Measurements from ENCODE around the gene PDCD2.
"Not testable (repeated sequence)": the region's sequence is repeated elsewhere in the genome, so short reads cannot be mapped to it uniquely, and the experiment has no call there.

The PDCD2 gene

DNA sequence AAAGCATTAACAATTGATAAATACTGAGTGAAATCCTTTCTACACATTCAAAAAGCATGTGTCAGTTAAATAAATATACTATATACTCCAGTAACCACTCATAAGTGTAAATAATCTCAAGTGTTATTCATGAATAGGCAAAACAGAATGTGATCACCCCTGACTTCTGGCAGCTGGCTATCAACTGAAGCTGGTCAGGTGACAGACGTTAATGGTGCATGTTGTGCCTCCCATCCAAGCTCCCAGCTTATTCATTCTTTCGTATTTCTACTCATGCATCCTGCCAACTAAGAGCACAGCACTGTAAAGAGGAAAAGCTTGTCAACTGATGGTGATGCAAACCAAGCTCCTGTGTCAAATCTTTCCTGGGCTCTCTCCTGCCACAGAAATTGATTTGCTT lies 39.0 kb downstream of the PDCD2 start:
- no peak for DNase-seq

DNA sequence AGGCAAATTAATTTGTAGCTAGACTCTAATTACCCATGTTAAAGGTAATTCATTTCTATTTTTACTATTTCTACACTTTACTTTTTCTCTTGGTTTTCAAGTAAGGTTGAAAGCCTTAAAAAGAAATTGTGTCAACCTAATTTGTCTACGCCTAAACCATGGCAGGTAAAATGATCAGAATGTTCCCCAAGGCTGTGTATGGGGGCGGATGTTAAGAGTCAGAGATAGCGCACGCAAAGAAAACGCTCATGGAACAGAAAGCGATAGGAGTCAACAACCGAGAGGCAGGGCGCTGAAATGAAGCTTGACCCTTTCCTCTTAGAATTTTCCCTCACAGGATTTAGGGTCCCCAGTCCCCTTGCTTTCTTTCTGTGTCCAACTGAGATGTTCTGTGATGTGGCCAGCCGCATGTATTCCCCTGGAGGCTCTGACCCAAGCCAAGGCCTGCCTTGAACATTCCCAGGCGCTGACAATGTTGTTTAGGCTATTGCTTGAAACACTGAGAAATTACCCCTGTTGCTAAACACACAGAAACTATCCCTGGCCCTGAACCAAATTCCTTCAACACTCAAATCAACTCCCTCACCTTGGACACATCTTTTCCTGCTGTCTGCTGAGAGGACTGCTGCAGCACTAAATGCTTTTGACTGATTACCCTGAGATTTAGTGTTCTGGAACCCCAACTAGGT lies 42.3 kb downstream of the PDCD2 start:
- DNase-seq: no peak

DNA sequence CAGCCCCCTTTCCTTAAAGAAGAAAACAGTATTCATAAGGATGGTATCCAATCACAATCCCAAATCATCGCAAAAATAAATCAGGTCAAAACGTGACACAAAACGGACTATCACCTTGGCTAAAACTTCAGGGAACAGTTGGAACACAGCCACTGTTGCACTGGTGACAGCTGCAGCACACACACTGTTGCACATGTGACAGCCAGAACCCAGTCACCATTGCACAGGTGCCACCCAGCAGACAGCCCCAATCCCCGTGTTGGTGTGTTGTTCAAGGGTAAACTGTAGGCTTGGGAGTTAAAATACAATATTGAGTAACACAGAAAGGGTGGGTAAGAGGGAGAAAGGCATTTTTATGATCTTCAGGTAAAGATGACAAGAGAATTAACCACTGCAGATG lies 47.1 kb downstream of the PDCD2 start:
- no peak for DNase-seq

DNA sequence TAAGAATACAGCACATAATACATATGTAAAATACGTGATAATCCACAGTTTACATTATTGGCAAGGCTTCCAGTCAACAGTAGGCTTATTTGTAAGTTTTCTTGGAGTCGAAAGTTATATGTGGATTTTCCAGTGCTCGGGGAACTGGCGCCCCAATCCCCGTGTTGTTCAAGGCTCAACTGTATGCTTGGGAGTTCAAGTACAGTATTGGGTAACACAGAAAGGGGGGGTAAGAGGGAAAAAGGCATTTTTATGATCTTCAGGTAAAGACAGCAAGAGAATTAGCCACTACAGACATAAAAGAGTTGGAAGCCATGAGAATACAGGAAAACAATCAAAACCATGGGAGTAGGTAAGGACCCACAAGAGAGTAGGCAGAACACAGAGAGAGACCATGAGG lies 47.8 kb downstream of the PDCD2 start:
- DNase-seq: no peak

DNA sequence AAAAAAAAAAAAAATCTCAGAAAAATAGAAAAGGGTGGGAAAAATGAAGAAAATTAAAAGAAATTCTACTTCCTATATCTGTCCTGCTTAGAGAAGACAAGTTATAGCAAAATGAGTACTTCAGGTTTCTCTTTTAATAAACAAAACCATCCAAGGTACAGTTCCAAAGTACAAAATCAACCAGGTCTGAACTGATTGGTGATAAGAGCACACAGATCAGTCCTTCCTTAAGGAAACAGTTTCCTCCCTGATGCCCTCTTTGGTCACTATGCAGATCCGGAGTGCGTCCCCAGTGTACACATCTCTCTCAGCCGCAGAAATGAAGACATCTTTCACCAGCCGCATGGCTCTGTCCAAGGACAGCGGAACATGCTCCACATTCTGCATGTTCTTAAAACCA lies 49.4 kb downstream of the PDCD2 start:
- DNase-seq: no peak

DNA sequence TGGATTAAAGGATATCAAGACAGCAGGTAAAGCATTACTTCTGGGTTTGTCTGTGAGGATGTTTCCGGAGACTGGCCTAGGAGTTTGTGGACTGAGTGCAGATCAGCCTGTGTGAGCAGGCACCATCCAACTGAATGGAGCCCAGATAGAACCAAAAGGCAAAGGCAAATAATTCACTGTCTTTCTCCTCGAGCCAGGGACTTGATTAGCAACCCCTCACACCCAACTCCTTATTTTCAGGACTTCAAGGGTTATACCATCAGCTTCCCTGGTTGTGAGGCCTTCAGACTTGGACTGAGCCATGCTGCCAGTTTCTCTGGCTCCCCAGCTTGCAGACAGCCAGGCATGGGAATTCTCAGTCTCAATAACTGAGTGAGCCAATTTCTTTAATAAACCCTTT lies 50.6 kb downstream of the PDCD2 start:
- no peak for DNase-seq

DNA sequence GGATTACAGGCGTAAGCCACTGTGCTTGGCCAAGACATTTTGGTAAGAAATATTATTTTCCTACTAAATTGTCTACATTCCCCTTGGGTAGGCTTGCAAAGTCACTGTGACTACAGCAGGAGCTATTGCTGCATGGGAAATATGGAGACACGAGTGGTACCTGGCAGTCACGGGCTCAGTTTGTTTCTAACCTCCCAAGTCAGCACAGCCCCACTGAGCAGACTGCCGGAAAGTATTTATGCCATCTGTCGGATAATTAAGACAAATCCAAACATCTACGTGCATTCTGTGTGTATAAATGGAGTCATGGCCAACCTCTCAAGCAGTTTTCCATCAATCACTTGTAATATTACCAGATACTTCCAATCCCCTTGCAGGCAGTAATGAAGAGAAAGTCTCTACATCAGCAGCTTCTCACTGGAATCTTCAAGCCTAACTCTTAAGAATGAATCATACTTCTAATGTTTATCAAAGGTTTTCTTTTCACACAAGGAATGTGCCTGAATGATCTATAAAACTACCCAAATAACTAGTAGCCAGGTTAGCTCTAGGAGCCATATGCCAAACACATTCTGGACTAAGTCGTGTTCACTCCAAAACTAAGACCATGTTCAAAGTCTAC lies 51.5 kb downstream of the PDCD2 start:
- no peak for DNase-seq

DNA sequence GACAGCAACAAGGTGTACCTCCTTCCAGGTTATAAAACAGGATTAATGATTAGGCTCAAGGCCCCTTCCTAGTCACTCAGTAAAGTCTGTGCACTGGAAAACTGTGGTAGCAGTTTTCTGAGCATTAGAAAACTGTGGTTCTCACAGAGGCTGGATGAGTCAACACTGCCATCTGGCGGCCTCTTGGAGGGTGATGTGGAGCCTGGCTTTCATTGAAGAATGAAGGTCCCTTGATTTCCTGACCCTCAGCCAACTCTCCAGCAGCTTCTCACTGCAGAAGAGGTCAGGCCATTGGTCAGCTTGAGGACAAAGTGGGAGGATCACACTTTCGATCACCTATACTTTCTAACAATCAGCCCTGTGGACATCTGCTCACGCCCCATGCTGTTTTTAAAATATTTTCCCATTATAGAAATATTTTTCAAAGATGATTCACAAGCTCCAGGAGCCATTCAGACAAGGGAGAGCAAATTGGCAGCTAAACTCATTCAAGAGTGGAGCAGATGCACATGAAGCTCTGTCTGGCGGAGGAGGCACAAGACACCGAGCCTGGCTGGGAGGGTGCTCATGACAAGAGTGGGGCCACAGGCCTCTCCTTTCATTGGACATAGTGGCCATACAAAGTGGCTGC lies 54.5 kb downstream of the PDCD2 start:
- DNase-seq: peak; percentile 48

DNA sequence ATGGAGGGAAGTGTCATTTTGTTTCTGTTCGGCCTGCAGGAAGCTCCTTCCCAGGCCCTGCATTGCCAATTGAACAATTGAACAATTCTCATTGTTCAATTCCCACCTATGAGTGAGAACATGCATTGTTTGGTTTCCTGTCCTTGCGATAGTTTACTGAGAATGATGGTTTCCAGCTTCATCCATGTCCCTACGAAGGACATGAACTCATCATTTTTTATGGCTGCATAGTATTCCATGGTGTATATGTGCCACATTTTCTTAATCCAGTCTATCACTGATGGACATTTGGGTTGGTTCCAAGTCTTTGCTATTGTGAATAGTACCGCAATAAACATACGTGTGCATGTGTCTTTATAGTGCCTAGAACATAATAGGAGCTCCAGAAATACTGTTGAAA lies 56.4 kb downstream of the PDCD2 start:
- not testable (repeated sequence) for DNase-seq

DNA sequence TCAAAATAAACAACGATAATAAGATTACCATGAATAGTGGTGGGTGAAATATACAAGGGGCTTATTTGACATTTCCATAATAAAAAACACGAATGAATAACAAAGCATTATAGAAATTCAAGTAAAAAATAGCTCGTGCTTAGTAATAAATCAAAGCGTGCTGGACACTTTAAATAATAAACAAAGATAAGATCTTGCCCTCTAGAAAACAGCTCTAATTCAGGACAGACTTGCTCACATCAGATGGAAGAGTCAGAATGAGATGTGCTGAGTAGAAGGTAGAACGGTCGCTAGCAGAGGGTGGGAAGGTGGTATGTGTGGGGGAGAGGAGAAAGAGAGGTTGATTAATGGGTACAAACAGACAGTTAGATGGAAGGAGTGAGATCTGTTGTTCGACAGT lies 58.6 kb downstream of the PDCD2 start:
- DNase-seq: no peak

All from activated T-cell treated with anti-CD3 and anti-CD28 coated beads for 4 hours (primary cell).